NCI-H187 treated with DMSO at 0.1 percent for 48 hours (cell line): ENCODE measurements around the gene ATRAID.

ENCODE experiments used
- DNase-seq: peaks from one replicate; lab custom pipeline; 2025; lab: John Stamatoyannopoulos, UW

Gene ATRAID

GRCh38 chr2:27220091-27220490, 8.2 kb downstream of the ATRAID start:
- DNase-seq, result no peak

- no peak for DNase-seq
Observed at GRCh38 chr2:27221166-27221565, 9.3 kb downstream of the ATRAID start.

- no peak for DNase-seq
Observed at GRCh38 chr2:27222407-27222806, 10.6 kb downstream of the ATRAID start.

GRCh38 chr2:27223416-27223815, 11.6 kb downstream of the ATRAID start:
- no peak for DNase-seq

- DNase-seq, result no peak
Observed at GRCh38 chr2:27225526-27225925, 13.7 kb downstream of the ATRAID start.

GRCh38 chr2:27227501-27227900, 15.7 kb downstream of the ATRAID start:
- DNase-seq, result no peak

- no peak for DNase-seq
Observed at GRCh38 chr2:27231921-27232320, 20.1 kb downstream of the ATRAID start.

GRCh38 chr2:27233341-27233740, 21.5 kb downstream of the ATRAID start:
- DNase-seq, result no peak

DNA sequence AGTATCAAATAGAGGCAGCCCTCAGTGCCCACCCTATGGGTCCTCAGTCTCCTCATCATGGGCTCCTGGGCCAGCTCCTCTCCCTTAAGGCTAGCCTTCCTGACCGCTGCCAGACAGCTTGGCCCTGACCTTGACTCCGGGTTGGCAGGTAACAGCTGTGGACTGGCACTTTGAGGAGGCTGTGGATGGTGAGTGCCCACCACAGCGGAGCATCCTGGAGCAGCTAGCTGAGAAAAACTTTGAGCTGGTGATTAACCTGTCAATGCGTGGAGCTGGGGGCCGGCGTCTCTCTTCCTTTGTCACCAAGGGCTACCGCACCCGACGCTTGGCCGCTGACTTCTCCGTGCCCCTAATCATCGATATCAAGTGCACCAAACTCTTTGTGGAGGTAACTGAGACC, 24.3 kb downstream of the ATRAID start:
- DNase-seq, result no peak

DNA sequence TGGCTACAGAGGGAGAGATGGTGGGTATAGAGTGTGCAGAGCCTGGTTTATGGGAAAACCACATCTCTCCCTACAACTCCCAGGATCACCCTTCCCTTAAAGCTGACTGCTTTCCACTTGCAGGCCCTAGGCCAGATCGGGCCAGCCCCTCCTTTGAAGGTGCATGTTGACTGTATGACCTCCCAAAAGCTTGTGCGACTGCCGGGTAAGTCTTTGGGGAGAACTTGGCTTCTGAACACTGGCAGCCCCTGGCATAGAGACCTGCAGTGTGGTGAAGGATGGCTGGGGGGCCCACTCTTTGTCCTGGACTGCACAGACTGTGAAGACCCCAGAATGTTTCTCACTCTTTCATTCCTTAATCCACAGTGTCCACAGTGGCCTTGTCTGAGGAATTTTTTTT, 24.8 kb downstream of the ATRAID start:
- no peak for DNase-seq

DNA sequence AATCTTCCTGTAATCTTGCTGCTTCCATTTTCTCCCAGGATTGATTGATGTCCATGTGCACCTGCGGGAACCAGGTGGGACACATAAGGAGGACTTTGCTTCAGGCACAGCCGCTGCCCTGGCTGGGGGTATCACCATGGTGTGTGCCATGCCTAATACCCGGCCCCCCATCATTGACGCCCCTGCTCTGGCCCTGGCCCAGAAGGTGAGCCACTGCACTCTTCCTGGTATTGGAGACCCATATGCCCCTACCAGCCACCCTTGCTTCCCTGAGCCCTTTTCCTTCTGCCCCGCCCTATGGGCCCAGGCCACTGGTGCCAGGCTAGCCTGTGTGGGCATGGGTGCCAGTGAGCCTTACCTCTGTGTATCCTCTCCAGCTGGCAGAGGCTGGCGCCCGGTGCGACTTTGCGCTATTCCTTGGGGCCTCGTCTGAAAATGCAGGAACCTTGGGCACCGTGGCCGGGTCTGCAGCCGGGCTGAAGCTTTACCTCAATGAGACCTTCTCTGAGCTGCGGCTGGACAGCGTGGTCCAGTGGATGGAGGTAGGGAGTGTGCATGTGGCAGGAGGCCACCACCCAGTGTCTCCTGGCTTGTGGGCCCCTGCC, 25.6 kb downstream of the ATRAID start:
- DNase-seq, result no peak

DNA sequence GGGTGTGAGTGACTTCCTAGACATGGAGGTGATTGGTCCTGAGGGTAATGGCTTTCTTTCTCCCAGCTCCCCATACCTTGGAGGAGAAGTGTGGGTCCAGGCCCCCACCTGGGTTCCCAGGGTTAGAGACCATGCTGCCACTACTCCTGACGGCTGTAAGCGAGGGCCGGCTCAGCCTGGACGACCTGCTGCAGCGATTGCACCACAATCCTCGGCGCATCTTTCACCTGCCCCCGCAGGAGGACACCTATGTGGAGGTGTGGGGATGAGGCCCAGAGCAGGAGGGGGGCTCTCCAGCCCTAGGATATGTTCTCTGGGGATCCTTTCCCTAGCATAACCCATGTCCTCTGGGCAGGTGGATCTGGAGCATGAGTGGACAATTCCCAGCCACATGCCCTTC, 27.1 kb downstream of the ATRAID start:
- no peak for DNase-seq

DNA sequence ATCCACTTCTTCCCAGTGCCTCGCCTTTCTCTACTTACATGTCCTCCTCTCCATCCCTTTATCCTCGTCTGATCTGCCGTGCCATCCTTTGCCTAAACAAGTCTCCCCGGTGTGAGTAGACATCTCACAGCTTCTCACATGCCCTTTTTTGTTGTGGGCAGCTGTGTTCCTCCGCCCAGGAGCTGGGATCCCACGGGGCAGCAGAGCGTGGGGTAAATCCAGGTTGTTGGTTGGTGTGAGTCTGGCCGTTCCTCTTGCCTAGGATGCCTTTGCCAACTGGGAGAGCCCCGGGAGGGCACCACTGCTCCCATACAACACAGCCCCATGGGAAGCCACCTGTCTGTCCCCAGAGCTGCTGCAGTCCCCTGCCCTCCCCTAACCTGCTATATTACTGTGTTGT, 28.6 kb downstream of the ATRAID start:
- DNase-seq, result no peak

GRCh38 chr2:27241761-27242613, 30.1 kb downstream of the ATRAID start:
- no peak for DNase-seq

GRCh38 chr2:27242614-27242951, 30.7 kb downstream of the ATRAID start:
- no peak for DNase-seq

GRCh38 chr2:27243391-27244130, 31.7 kb downstream of the ATRAID start:
- DNase-seq, result no peak

- no peak for DNase-seq
Observed at GRCh38 chr2:27245116-27245515, 33.3 kb downstream of the ATRAID start.

DNA sequence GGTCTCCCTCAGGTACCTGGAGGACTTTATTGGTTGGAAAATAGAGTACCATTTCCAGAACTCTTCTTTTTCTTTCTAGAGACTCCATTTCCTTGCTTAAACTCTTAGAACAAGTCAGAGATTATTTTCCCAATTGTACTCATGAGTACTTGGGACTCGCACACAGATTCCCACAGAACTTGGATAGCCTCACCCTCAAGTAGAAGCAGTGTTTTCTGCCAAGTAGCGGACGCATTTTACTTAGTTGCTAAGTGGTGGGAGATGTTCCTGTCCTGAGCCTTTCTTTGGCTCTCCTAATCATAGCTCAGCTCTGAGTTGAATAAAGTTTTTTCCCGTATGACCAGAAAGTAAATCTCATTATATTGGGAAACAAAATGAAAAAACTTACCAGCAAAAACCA, 33.8 kb downstream of the ATRAID start:
- DNase-seq, result no peak

DNA sequence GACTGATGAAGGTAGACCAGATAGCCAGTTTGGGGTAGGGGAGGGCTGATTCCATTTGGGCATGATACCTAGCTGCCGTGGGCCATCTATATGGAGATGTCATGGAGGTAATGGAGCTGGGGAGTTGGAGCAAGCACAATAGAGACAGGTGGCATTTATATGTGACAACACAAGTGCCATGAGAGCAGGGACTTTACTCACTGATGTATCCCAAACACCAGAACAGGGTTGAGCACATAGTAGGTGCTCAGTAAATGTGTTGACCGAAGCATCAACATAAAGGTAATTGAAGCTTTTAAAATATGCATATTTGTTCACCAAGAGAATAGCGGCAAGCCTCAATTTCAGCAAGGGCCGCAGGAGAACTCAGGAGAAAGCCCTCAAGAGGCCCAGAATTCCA, 36.1 kb downstream of the ATRAID start:
- no peak for DNase-seq

- no peak for DNase-seq
Observed at GRCh38 chr2:27249159-27249890, 37.5 kb downstream of the ATRAID start.

GRCh38 chr2:27249891-27250651, 38.2 kb downstream of the ATRAID start:
- DNase-seq, result no peak
